GM10847 (cell line): ENCODE data around the gene DCLK1.

ENCODE experiments used
- POLR2A ChIP-seq: IDR thresholded peaks from 2 replicates; pipeline ENCODE4 v1.6.1; 2011; ENCODE audit not compliant: insufficient read length; ENCODE audit errors: extremely low read depth

The DCLK1 gene

DNA sequence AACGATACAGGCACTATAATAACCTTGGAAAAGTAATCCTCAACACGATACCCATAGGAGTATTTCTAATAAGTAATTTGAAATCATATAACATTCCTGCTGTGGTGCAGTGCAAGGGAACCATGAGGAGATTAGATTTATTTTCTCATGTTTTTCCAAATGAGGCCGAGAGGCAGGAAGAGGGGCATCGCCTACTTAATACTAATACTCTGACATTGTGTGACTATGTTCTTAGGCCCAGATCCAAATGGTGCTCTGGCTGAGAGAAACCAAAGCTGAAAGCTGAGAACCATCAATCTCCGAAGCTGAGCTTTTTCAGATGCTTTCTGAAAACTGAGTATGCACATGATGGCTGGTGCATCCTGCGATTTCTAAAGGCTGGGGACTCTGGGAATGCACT lies 406.7 kb downstream of the DCLK1 start:
- no peak for TF ChIP-seq POLR2A

DNA sequence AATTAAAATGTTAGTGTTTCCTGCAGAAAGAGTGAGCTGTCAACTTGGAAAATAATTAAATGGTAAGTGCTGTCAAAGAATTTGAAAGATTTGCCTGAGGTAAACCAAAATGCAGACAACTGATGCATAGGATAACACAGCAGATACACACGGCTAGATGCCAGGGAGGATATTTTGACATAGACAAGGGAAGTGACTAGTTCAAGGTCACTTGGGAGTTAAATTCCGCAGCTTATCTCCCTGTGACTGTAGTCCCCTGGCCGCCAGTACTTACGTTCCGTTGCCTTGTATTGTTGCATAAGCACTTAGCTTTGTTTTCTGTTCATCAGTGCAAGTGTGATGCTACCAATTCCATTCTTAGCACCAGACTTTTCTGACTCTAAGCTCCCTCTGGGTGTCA lies 407.4 kb downstream of the DCLK1 start:
- TF ChIP-seq POLR2A = no peak

DNA sequence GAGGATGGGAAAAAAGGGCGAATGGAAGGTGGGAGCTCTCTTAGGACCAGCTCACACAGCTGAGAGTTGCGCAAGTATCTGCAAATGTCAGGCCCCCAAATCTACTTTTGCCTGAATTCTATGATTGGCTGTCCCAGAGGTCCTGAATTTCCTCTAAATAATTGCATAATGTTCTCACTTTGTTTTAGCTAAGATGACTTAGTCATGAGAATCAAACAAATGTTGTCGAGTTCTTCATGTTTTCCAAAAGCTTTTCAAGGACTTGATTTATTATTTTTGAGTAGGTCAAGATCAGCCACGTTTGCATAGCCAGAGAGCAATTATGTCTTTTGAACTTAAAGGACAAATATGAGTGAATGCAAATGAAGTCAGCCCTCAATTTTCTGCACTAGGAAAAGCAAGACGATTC lies 408.1 kb downstream of the DCLK1 start:
- TF ChIP-seq POLR2A = no peak

DNA sequence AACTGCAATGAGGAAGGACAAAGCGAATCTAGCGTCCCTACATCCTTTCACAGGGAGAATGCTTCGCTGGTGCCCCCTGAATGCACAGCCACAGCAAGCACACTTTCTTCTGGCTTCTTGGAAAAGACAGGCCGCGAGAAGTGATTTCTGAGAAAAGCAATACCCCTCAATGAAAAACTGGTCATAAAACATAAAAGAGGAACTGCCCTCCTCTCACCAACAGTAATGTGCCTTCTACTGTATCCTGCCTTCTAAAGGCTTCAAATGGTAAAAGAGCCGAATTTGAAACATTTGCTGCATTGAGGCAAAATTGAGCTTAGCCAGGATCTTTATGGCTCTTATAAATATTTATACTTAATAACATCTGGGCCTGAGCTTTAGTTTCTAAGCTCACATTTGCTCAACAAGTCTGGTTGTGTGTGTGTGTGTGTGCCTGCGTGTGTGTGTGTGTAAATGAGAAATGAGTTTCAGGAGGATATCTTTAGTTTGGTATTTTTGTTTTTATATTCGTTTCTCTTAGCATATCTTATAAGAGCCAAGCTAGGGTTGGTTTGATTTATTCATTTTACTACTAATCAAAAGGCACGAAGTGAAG lies 408.6 kb downstream of the DCLK1 start:
- TF ChIP-seq POLR2A = no peak

DNA sequence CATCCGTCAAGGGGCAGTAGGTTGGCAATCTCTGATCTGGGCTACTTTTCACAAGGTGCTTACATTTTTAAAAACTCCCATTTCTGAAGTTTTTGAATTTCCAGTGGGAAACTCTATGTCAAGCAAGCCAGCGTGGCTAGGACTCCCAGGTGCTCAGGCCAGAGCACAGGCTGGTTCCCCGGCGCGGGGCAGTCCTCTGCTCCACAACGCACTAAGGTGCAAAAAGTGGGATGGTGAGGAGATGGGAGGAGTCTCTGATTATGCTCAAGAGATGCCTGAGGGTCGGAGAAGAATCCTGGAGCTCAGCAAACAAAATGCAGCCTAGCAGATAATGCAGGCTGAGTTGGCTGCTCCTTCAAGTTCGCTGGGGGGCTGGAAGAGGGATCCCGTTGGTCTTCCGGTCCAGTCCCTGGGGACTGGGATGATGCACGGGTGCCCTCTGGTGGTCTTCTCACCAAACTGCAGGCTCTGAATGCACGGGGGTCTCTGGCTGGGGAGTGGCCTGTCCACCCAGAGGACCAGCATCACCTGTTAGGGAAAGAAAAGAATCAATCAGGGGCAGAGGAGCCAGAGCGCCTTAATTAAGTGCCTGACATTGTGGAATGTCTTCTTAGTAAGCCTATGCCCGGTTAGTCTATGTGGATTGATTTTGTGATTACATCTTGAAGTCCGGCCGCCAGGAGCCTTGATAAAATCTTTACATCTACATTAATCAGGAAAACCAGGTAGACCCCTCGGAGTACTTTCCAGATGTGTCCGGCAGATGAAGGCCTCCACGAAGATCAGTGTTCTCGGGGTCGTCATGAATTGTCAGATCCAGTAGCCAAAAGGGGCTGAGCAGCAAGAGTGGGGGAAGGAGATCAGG lies 410.3 kb downstream of the DCLK1 start:
- no peak for TF ChIP-seq POLR2A

DNA sequence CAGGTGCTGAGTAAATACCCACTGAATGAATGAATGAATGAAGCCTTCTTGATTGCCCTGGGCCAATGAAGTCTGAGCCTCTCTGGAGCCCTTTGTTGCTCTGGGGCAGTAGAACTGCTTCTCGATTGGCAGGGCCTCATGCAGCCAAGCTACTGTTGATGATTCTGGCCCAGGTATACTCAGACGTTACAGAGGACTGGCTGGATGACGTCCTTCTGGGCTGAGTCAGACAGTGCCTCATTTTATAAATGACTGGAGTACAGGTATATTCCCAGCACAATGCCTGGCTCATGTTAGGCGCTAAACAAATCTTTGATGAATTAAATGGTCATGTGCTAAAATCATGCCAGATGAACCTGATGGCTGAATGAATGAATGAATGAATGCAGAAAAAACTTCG lies 410.9 kb downstream of the DCLK1 start:
- TF ChIP-seq POLR2A = no peak
